ENCODE measurements around the gene SUGP2. TPM values are rescaled to one million over a fixed set of nuclear protein-coding genes. Genes with fewer than 3 reads are reported as not detected.

SUGP2 gene
- total and polyA plus RNA-seq, 9 of the 15 experiments (the other 6 are each of a cell fraction or from before 2014, with no cell fraction given) = 13.1 to 101 (median 63.1) TPM

GRCh38 chr19:19064098-19064722, 30.9 kb upstream of the SUGP2 start:
- ATAC-seq = no peak
- no peaks in the 10 kb centered on the region for H4K20me1 ChIP-seq (replicated peaks; ENCODE audit: control insufficient read depth, insufficient read depth, low read length)
- H3K9me1 ChIP-seq (ENCODE audit: control insufficient read depth, insufficient read depth, low read length) = peaks cover 3% of the 10 kb centered on the region
- peak overlapping the region; percentile 66 to 94 for H3K9ac ChIP-seq (ENCODE audit: insufficient read depth in 1 of 2, low read depth in 2 of 2, low read length in 2 of 2)
- CTCF ChIA-PET (ENCODE audit: low intra/inter-chr PET ratio) = no interaction called here
- H3K4me3 ChIP-seq = peak overlapping the region; percentile 74
- POLR2A ChIA-PET = interaction anchor here (0.6 to 1.5 kb wide), 5 partner anchors 52 to 1145 kb away, joined by 3 to 6 read pairs (median 3); no protein-coding TSS in a partner anchor
- intact Hi-C loops (cut with micrococcal nuclease) (no loop called here), in situ Hi-C loops (cut with MboI) (no loop called here)
- H3K27me3 ChIP-seq (ENCODE audit: control insufficient read depth in 2 of 2, insufficient read depth in 2 of 2, low read length in 2 of 2) = no peaks in the 10 kb centered on the region; a peak in 1 of 5 replicates
- H2AFZ ChIP-seq (ENCODE audit: low read depth, low read length) = peak overlapping the region; percentile 61
- no TSS peak for BruUV-seq (replicated peaks)
- no peaks in the 10 kb centered on the region for H3K9me3 ChIP-seq (replicated peaks; ENCODE audit: control insufficient read depth, insufficient read depth, low read depth, low read length)
- peaks cover 68% of the 10 kb centered on the region for H3K79me2 ChIP-seq (ENCODE audit: control insufficient read depth, insufficient read depth, low read length)
- no peak for FAIRE-seq
- peak overlapping the region; percentile 98 for H3K4me2 ChIP-seq (ENCODE audit: insufficient read depth, low read length)
- H3K36me3 ChIP-seq (ENCODE audit: control insufficient read depth, insufficient read depth, low read length) = peaks cover 17% of the 10 kb centered on the region; the same call in 2 of the 3 replicates
- H3K4me1 ChIP-seq (replicated peaks in 1 of 2; ENCODE audit: control insufficient read depth in 2 of 2, insufficient read depth in 2 of 2, low read length in 2 of 2) = peaks cover 54 to 66% of the 10 kb centered on the region in 2 experiments
- peak overlapping the region; percentile 59 for H3K27ac ChIP-seq (ENCODE audit: extremely low read depth, low read depth, low read length)
- DNase-seq (ENCODE audit: extremely low read depth in 1 of 4, low spot score in 3 of 4) = peak in 1 of 4 experiments; percentile 82
- WGBS (ENCODE audit: insufficient coverage, low coverage, missing lambda C conversion rate) = under 1% methylated on average over 26 of the region's 29 CpGs
- TF ChIP-seq ZNF174 (CRISPR knock-in tag; IDR thresholded peaks at IDR 0.05) (no peak), TRIM25 (IDR thresholded peaks at IDR 0.05; ENCODE audit: borderline replicate concordance) (no peak), SIN3A (IDR thresholded peaks at IDR 0.05; ENCODE audit: borderline replicate concordance in 2 of 2, control insufficient read depth in 1 of 2, low read depth in 2 of 2, low read length in 2 of 2) (peak in 1 of 2 experiments; percentile 70; a peak in 1 of 4 replicates), PREB (CRISPR knock-in tag; IDR thresholded peaks at IDR 0.05) (no peak), HOXB6 (CRISPR knock-in tag; IDR thresholded peaks at IDR 0.05; ENCODE audit: borderline replicate concordance) (no peak), EP400 (IDR thresholded peaks at IDR 0.05) (no peak; the same call in 1 of the 2 replicates), ZNF644 (tag; IDR thresholded peaks at IDR 0.05; ENCODE audit: low read depth) (no peak), JUNB (CRISPR knock-in tag; conservative IDR thresholded peaks at IDR 0.05) (no peak), ILF3 (IDR thresholded peaks at IDR 0.05; ENCODE audit: borderline replicate concordance) (no peak), CTCF (IDR thresholded peaks at IDR 0.05 in 2 of 3, conservative IDR thresholded peaks at IDR 0.05 in 1 of 3; ENCODE audit: insufficient read depth in 2 of 3, low read depth in 1 of 3, low read length in 3 of 3) (peak in 2 of 3 experiments; percentile 41 to 51; a peak in 3 of 6 replicates), ZNF639 (CRISPR knock-in tag; conservative IDR thresholded peaks at IDR 0.05 in 1 of 2, IDR thresholded peaks at IDR 0.05 in 1 of 2) (0 out of 4 replicates have a peak, but pooled peaks of 1 of the 2 experiments have one; percentile 46), RBBP5 (IDR thresholded peaks at IDR 0.05; ENCODE audit: borderline replicate concordance, insufficient read depth, low read length, poor library complexity, severe bottlenecking) (peak; percentile 34), ZKSCAN8 (CRISPR knock-in tag; IDR thresholded peaks at IDR 0.05) (no peak), IRF2 (CRISPR knock-in tag; IDR thresholded peaks at IDR 0.05) (no peak)

Measured in K562 (cell line).